ENCODE measurements around the gene FBN3. TPM values are rescaled to one million over a fixed set of nuclear protein-coding genes. Genes with fewer than 3 reads are reported as not detected.

The FBN3 gene
- total RNA-seq, 1 experiment from 2014 or later, result 0.10 TPM

DNA sequence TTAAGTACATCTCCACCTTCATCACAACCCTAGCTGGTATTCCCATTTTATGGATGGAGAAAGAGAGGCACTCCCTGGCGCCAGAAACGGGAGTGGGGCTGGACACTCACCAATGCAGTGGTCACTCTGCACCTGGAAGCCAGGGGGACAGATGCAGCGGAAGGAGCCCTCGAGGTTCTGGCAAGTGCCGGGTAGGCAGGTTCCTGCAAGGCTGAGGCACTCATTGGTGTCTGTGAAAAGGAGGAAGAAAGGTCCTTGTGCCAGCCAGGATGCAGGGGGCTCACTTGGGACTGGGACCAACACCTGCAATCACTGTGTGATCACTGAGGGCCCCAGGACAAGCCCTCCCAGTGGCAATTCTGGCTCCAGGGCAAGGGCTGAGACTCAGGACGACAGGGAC, 55.1 kb downstream of the FBN3 start:
- TF ChIP-seq, protein P1, sequence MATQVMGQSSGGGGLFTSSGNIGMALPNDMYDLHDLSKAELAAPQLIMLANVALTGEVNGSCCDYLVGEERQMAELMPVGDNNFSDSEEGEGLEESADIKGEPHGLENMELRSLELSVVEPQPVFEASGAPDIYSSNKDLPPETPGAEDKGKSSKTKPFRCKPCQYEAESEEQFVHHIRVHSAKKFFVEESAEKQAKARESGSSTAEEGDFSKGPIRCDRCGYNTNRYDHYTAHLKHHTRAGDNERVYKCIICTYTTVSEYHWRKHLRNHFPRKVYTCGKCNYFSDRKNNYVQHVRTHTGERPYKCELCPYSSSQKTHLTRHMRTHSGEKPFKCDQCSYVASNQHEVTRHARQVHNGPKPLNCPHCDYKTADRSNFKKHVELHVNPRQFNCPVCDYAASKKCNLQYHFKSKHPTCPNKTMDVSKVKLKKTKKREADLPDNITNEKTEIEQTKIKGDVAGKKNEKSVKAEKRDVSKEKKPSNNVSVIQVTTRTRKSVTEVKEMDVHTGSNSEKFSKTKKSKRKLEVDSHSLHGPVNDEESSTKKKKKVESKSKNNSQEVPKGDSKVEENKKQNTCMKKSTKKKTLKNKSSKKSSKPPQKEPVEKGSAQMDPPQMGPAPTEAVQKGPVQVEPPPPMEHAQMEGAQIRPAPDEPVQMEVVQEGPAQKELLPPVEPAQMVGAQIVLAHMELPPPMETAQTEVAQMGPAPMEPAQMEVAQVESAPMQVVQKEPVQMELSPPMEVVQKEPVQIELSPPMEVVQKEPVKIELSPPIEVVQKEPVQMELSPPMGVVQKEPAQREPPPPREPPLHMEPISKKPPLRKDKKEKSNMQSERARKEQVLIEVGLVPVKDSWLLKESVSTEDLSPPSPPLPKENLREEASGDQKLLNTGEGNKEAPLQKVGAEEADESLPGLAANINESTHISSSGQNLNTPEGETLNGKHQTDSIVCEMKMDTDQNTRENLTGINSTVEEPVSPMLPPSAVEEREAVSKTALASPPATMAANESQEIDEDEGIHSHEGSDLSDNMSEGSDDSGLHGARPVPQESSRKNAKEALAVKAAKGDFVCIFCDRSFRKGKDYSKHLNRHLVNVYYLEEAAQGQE (IDR thresholded peaks at IDR 0.05; ENCODE audit: insufficient read depth in 1 of 2, low read depth in 2 of 2, low read length in 1 of 2), result no peak
- TF ChIP-seq TCF7L2 (IDR thresholded peaks at IDR 0.05; ENCODE audit: low read depth, low read length) (no peak), SIN3A (IDR thresholded peaks at IDR 0.05; ENCODE audit: borderline replicate concordance, insufficient read depth, low read depth, low read length) (no peak), POLR2AphosphoS5 (IDR thresholded peaks at IDR 0.05; ENCODE audit: low read depth, low read length) (no peak)
- TF ChIP-seq, protein P2, sequence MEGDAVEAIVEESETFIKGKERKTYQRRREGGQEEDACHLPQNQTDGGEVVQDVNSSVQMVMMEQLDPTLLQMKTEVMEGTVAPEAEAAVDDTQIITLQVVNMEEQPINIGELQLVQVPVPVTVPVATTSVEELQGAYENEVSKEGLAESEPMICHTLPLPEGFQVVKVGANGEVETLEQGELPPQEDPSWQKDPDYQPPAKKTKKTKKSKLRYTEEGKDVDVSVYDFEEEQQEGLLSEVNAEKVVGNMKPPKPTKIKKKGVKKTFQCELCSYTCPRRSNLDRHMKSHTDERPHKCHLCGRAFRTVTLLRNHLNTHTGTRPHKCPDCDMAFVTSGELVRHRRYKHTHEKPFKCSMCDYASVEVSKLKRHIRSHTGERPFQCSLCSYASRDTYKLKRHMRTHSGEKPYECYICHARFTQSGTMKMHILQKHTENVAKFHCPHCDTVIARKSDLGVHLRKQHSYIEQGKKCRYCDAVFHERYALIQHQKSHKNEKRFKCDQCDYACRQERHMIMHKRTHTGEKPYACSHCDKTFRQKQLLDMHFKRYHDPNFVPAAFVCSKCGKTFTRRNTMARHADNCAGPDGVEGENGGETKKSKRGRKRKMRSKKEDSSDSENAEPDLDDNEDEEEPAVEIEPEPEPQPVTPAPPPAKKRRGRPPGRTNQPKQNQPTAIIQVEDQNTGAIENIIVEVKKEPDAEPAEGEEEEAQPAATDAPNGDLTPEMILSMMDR (IDR thresholded peaks at IDR 0.05), result no peak
- no peak for DNase-seq (ENCODE audit: low read depth, low spot score)
- ChIA-PET POLR2A (no interaction called here), CTCF (no interaction called here)
- no TSS peak for BruUV-seq (replicated peaks)
- in situ Hi-C loops (cut with HindIII; ENCODE audit: low pct_unique_long_range_greater_than_20kb, low sequenced_read_pairs), result no loop called here
- Histone ChIP-seq H3K4me3 (ENCODE audit: low read depth in 2 of 2, low read length in 2 of 2) (no peak overlapping the region), H3K27me3 (ENCODE audit: control insufficient read depth, insufficient read depth, low read length) (no peaks in the 10 kb centered on the region; the same call in 1 of the 2 replicates), H3K27ac (ENCODE audit: low read length) (no peak overlapping the region), H3K36me3 (ENCODE audit: control insufficient read depth, insufficient read depth, low read length) (no peaks in the 10 kb centered on the region), H3K4me1 (ENCODE audit: control insufficient read depth, insufficient read depth, low read length) (no peaks in the 10 kb centered on the region), H3K9me3 (ENCODE audit: control insufficient read depth, insufficient read depth, low read depth, low read length) (peaks cover 6% of the 10 kb centered on the region; the same call in 1 of the 2 replicates)
- no peak for ATAC-seq
- intact Hi-C loops (cut with micrococcal nuclease; ENCODE audit: unreplicated experiment), result no loop called here

GRCh38 chr19:8093740-8094139, 55.7 kb downstream of the FBN3 start:
- ChIA-PET POLR2A (no interaction called here), CTCF (no interaction called here)
- H3K4me1 ChIP-seq (ENCODE audit: control insufficient read depth, insufficient read depth, low read length), result no peaks in the 10 kb centered on the region
- DNase-seq (ENCODE audit: low read depth, low spot score) (no peak), ATAC-seq (no peak)
- no peaks in the 10 kb centered on the region; the same call in 1 of the 2 replicates for H3K27me3 ChIP-seq (ENCODE audit: control insufficient read depth, insufficient read depth, low read length)
- no peak overlapping the region for H3K4me3 ChIP-seq (ENCODE audit: low read depth in 2 of 2, low read length in 2 of 2)
- no peaks in the 10 kb centered on the region for H3K36me3 ChIP-seq (ENCODE audit: control insufficient read depth, insufficient read depth, low read length)
- intact Hi-C loops (cut with micrococcal nuclease; ENCODE audit: unreplicated experiment), result no loop called here
- no TSS peak for BruUV-seq (replicated peaks)
- TF ChIP-seq POLR2AphosphoS5 (IDR thresholded peaks at IDR 0.05; ENCODE audit: low read depth, low read length) (no peak), TCF7L2 (IDR thresholded peaks at IDR 0.05; ENCODE audit: low read depth, low read length) (no peak), SIN3A (IDR thresholded peaks at IDR 0.05; ENCODE audit: borderline replicate concordance, insufficient read depth, low read depth, low read length) (no peak)
- TF ChIP-seq, protein P1 (IDR thresholded peaks at IDR 0.05; ENCODE audit: insufficient read depth in 1 of 2, low read depth in 2 of 2, low read length in 1 of 2), result no peak
- TF ChIP-seq, protein P2 (IDR thresholded peaks at IDR 0.05), result no peak
- in situ Hi-C loops (cut with HindIII; ENCODE audit: low pct_unique_long_range_greater_than_20kb, low sequenced_read_pairs), result no loop called here
- no peak overlapping the region for H3K27ac ChIP-seq (ENCODE audit: low read length)
- H3K9me3 ChIP-seq (ENCODE audit: control insufficient read depth, insufficient read depth, low read depth, low read length), result peaks cover 6% of the 10 kb centered on the region; the same call in 1 of the 2 replicates

All from Panc1 (cell line).